Measurements from ENCODE around the gene GEMIN2.
A peak's percentile ranks its signal among the peaks of the same experiment; 100 is the strongest.
"Not testable (repeated sequence)": the region's sequence is repeated elsewhere in the genome, so short reads cannot be mapped to it uniquely, and the experiment has no call there.

GEMIN2 gene

DNA sequence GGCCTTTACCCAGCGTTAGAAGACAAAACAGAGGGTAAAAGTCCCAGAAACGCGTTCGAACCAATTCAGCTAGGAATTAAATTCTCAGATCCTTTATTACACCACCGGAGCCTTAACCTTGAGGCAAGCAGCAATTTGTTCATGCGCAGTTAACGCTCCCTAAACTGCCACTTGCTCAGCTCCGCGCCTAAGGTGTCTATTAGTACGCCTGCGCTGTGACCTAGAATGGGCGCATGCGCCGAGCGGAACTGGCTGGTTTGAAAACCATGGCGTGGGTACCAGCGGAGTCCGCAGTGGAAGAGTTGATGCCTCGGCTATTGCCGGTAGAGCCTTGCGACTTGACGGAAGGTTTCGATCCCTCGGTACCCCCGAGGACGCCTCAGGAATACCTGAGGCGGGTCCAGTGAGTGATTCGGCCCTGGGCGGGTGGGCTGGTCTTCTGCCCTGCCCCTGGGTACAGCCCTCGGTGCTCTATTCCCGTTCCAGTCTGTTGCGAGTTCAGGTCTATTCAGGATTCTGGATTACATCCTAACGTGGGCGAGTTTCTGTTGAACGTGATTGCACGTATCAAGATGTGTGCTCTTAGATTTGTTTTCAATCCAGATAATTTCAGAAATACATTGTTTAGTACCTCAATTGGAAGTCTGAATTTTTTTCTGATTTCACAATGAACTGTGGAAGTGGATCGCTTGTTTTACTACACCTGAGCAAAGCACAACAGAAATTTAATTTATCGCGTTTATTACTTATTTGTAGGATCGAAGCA, at the start of gene GEMIN2:
Gene GEMIN2 (plus strand): TSS at position 251 of the 766 bp plus-strand sequence. CDS start 16 bp downstream, at position 267.
- peak within 1 kb of the TSS; percentile 92 for H3K4me2 ChIP-seq
- TF ChIP-seq Cebpa-rat (IDR thresholded peaks at IDR 0.05): no peak

GRCh38 chr14:39069169-39069805, 44.8 kb upstream of the GEMIN2 start:
- peaks cover 76% of the 10 kb centered on the region for H3K36me3 ChIP-seq
- H3K27me3 ChIP-seq, H3K27ac ChIP-seq, H4K20me1 ChIP-seq, H3K9me3 ChIP-seq, H3K4me1 ChIP-seq, H3K4me2 ChIP-seq, H3K9ac ChIP-seq, H3K4me3 ChIP-seq: not testable (repeated sequence)

More for the DNA sequence above, at the start of gene GEMIN2:
- H3K9me3 ChIP-seq: no peaks in the 10 kb centered on the region
- H3K36me3 ChIP-seq: peaks cover 18% of the 10 kb centered on the region
- H3K27ac ChIP-seq: peak within 1 kb of the TSS; percentile 69
- H3K4me3 ChIP-seq: peak within 1 kb of the TSS; percentile 84
- peak within 1 kb of the TSS; percentile 84 for H3K9ac ChIP-seq
- H3K4me1 ChIP-seq: peaks cover 19% of the 10 kb centered on the region
- H3K27me3 ChIP-seq: no peaks in the 10 kb centered on the region
- H4K20me1 ChIP-seq: no peaks in the 10 kb centered on the region

- Histone ChIP-seq H3K4me1 (no peaks in the 10 kb centered on the region), H3K4me3 (no peak overlapping the region), H3K9ac (no peak overlapping the region), H3K27me3 (no peaks in the 10 kb centered on the region), H3K4me2 (no peak overlapping the region), H4K20me1 (no peaks in the 10 kb centered on the region), H3K9me3 (no peaks in the 10 kb centered on the region), H3K27ac (no peak overlapping the region), H3K36me3 (peaks cover 76% of the 10 kb centered on the region)
- TF ChIP-seq Cebpa-rat (IDR thresholded peaks at IDR 0.05): no peak
These were observed 44.2 kb upstream of the GEMIN2 start for GRCh38 chr14:39069923-39070322.

DNA sequence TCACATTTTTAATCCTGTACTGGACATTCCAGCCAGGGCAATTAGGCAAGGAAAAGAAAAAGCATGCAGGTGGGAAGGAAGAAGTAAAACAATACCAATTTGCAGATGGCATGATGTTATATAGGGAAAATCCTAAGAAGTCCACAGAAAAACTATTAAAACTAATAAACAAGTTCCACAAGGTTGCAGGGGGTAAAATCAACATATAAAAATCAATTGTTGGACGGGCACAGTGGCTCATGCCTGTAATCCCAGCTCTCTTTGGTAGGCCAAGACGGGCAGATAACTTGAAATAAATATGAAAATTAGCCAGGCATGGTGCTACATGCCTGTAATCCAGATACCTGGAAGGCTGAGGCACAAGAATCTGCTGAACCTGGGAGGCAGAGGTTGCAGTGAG, 43.0 kb upstream of the GEMIN2 start:
- no peaks in the 10 kb centered on the region for H3K27me3 ChIP-seq
- H3K4me3 ChIP-seq: no peak overlapping the region
- no peaks in the 10 kb centered on the region for H3K9me3 ChIP-seq
- no peak overlapping the region for H3K4me2 ChIP-seq
- H3K27ac ChIP-seq: no peak overlapping the region
- no peaks in the 10 kb centered on the region for H4K20me1 ChIP-seq
- H3K36me3 ChIP-seq: peaks cover 69% of the 10 kb centered on the region
- no peaks in the 10 kb centered on the region for H3K4me1 ChIP-seq
- TF ChIP-seq Cebpa-rat (IDR thresholded peaks at IDR 0.05): no peak
- no peak overlapping the region for H3K9ac ChIP-seq

GRCh38 chr14:39080886-39081285, 33.2 kb upstream of the GEMIN2 start:
- H3K4me1 ChIP-seq: no peaks in the 10 kb centered on the region
- no peaks in the 10 kb centered on the region for H4K20me1 ChIP-seq
- H3K4me2 ChIP-seq: no peak overlapping the region
- H3K27ac ChIP-seq: no peak overlapping the region
- no peaks in the 10 kb centered on the region for H3K27me3 ChIP-seq
- no peaks in the 10 kb centered on the region for H3K9me3 ChIP-seq
- H3K9ac ChIP-seq: no peak overlapping the region
- H3K4me3 ChIP-seq: no peak overlapping the region
- no peak for TF ChIP-seq Cebpa-rat (IDR thresholded peaks at IDR 0.05)
- peaks cover 78% of the 10 kb centered on the region for H3K36me3 ChIP-seq

DNA sequence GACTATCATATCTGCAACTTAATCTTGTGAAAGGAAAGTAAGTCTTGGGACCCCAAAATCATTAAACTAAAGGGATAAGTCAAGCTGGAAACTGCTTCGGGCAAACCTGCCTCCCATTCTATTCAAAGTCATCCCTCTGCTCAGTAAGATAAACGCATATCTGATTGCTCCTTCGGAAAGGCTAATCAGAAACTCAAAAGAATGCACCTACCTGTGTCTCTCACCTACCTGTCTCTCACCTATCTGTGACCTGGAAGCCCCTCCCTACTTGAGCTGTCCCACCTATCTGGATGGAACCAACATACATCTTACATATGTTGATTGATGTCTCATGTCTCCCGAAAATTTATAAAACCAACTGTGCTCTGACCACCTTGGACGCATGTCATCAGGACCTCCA, 31.0 kb upstream of the GEMIN2 start:
- Histone ChIP-seq H4K20me1 (no peaks in the 10 kb centered on the region), H3K27ac (no peak overlapping the region), H3K27me3 (no peaks in the 10 kb centered on the region), H3K9me3 (no peaks in the 10 kb centered on the region), H3K9ac (no peak overlapping the region), H3K4me1 (no peaks in the 10 kb centered on the region), H3K4me2 (no peak overlapping the region), H3K4me3 (no peak overlapping the region), H3K36me3 (peaks cover 70% of the 10 kb centered on the region)
- no peak for TF ChIP-seq Cebpa-rat (IDR thresholded peaks at IDR 0.05)

DNA sequence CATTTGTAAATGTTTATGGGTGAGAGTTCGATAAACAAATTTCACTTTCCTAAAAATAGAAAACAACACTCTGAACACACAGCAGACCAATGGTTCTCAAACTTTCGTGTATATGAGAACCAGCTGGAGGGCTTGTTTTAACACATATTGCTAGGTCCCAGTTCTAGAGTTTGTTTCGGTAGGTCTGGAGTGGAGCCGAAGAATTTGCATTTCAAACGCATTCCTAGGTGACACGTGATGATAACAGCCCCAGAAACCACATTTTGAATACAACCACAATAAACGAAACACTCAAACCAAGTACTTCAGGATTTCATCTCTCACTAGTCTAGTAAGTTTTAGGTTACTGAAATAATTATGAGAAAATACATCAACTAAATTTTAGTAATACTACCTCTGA, 28.2 kb upstream of the GEMIN2 start:
- Histone ChIP-seq H3K36me3 (peaks cover 76% of the 10 kb centered on the region), H3K9ac (no peak overlapping the region), H3K4me3 (no peak overlapping the region), H3K4me1 (no peaks in the 10 kb centered on the region), H3K27me3 (no peaks in the 10 kb centered on the region), H3K9me3 (no peaks in the 10 kb centered on the region), H3K4me2 (no peak overlapping the region), H4K20me1 (no peaks in the 10 kb centered on the region), H3K27ac (no peak overlapping the region)
- TF ChIP-seq Cebpa-rat (IDR thresholded peaks at IDR 0.05): no peak

GRCh38 chr14:39087493-39087892, 26.6 kb upstream of the GEMIN2 start:
- Histone ChIP-seq H3K27me3 (no peaks in the 10 kb centered on the region), H4K20me1 (no peaks in the 10 kb centered on the region), H3K9ac (no peak overlapping the region), H3K4me3 (no peak overlapping the region), H3K27ac (no peak overlapping the region), H3K9me3 (no peaks in the 10 kb centered on the region), H3K4me2 (no peak overlapping the region), H3K4me1 (no peaks in the 10 kb centered on the region), H3K36me3 (peaks cover 82% of the 10 kb centered on the region)
- TF ChIP-seq Cebpa-rat (IDR thresholded peaks at IDR 0.05): no peak

GRCh38 chr14:39090548-39091111, 23.5 kb upstream of the GEMIN2 start:
- Histone ChIP-seq H4K20me1 (no peaks in the 10 kb centered on the region), H3K4me2 (no peak overlapping the region), H3K27me3 (no peaks in the 10 kb centered on the region), H3K9ac (no peak overlapping the region), H3K27ac (no peak overlapping the region), H3K4me1 (no peaks in the 10 kb centered on the region), H3K9me3 (no peaks in the 10 kb centered on the region), H3K4me3 (no peak overlapping the region), H3K36me3 (peaks cover 77% of the 10 kb centered on the region)
- TF ChIP-seq Cebpa-rat (IDR thresholded peaks at IDR 0.05): no peak

GRCh38 chr14:39091716-39092115, 22.4 kb upstream of the GEMIN2 start:
- Histone ChIP-seq H3K4me3 (no peak overlapping the region), H3K4me2 (no peak overlapping the region), H4K20me1 (0 out of 2 replicates have a peak, but pooled peaks cover under 1% of the 10 kb centered on the region), H3K9me3 (no peaks in the 10 kb centered on the region), H3K4me1 (no peaks in the 10 kb centered on the region), H3K27me3 (no peaks in the 10 kb centered on the region), H3K27ac (no peak overlapping the region), H3K36me3 (peaks cover 73% of the 10 kb centered on the region), H3K9ac (no peak overlapping the region)
- TF ChIP-seq Cebpa-rat (IDR thresholded peaks at IDR 0.05): no peak
